LNCaP clone FGC (cell line): ENCODE results near the gene PTRH2.

Source experiments
- DNase-seq: peaks from one replicate; pipeline ENCODE4 v3.0.0-alpha.2; 2011; ENCODE audit warnings: low read depth
- H3K4me3 ChIP-seq: 2 replicates; pipeline ENCODE4 v1.5.1; 2011; ENCODE audit warnings: mild to moderate bottlenecking, low read depth, low read length, control low read depth
- CTCF ChIP-seq: IDR thresholded peaks from 2 replicates; pipeline ENCODE4 v1.5.1; 2012; ENCODE audit warnings: mild to moderate bottlenecking; ENCODE audit not compliant: control insufficient read depth, insufficient read depth; ENCODE audit errors: extremely low read depth

The PTRH2 gene

GRCh38 chr17:59733697-59734096 lies 26.5 kb upstream of the PTRH2 start:
- TF ChIP-seq CTCF: no peak
- no peak for DNase-seq
- H3K4me3 ChIP-seq: no peak overlapping the region

GRCh38 chr17:59730268-59730834 lies 23.1 kb upstream of the PTRH2 start:
- no peak for DNase-seq
- H3K4me3 ChIP-seq: no peak overlapping the region
- TF ChIP-seq CTCF: no peak

- TF ChIP-seq CTCF: no peak
- H3K4me3 ChIP-seq: peak overlapping the region; percentile 30
- DNase-seq: peak; percentile 75
These were observed 20.7 kb upstream of the PTRH2 start for GRCh38 chr17:59727817-59728533.

- TF ChIP-seq CTCF: no peak
- no peak overlapping the region for H3K4me3 ChIP-seq
- no peak for DNase-seq
These were observed 18.5 kb upstream of the PTRH2 start for GRCh38 chr17:59725691-59726090.

- DNase-seq: peak; percentile 87
- no peak for TF ChIP-seq CTCF
- H3K4me3 ChIP-seq: peak overlapping the region; percentile 29
These were observed 16.4 kb upstream of the PTRH2 start for GRCh38 chr17:59723607-59724006.

- no peak for DNase-seq
- H3K4me3 ChIP-seq: peak overlapping the region; percentile 29
- no peak for TF ChIP-seq CTCF
These were observed 15.8 kb upstream of the PTRH2 start for GRCh38 chr17:59723041-59723440.

GRCh38 chr17:59722623-59723022 lies 15.4 kb upstream of the PTRH2 start:
- TF ChIP-seq CTCF: no peak
- H3K4me3 ChIP-seq: no peak overlapping the region
- DNase-seq: no peak
